ENCODE measurements around the gene DCTN5. TPM values are rescaled to one million over a fixed set of nuclear protein-coding genes. Genes with fewer than 3 reads are reported as not detected.

The DCTN5 gene
- polyA plus RNA-seq, 1 of the 3 experiments (the other 2 are of a cell fraction): 45.6 TPM

GRCh38 chr16:23651943-23652468 is 10.7 kb downstream of the DCTN5 start:
- POLR2A ChIA-PET: no interaction called here

GRCh38 chr16:23663918-23664317 is 22.7 kb downstream of the DCTN5 start:
- Histone ChIP-seq H2AFZ (ENCODE audit: low read depth) (no peak overlapping the region), H3K4me3 (ENCODE audit: low read depth in 2 of 2, low read length in 1 of 2) (no peak overlapping the region), H3K9ac (no peak overlapping the region), H3K79me2 (ENCODE audit: insufficient read depth) (peaks cover 8% of the 10 kb centered on the region; the same call in 1 of the 2 replicates), H3K4me2 (no peak overlapping the region), H3K4me1 (ENCODE audit: control insufficient read depth in 1 of 2, insufficient read depth in 2 of 2, low read depth in 1 of 2, low read length in 1 of 2) (no peaks in the 10 kb centered on the region), H3K36me3 (replicated peaks in 1 of 2; ENCODE audit: control insufficient read depth in 1 of 2, insufficient read depth in 2 of 2, low read length in 1 of 2) (peaks cover 88 to 95% of the 10 kb centered on the region in 2 experiments), H3K9me3 (no peaks in the 10 kb centered on the region), H3K9me2 (no peaks in the 10 kb centered on the region), H3K27ac (ENCODE audit: low read depth in 2 of 2, low read length in 1 of 2) (no peak overlapping the region), H4K20me1 (ENCODE audit: insufficient read depth) (0 out of 2 replicates have a peak, but pooled peaks cover 5% of the 10 kb centered on the region), H3F3A (replicated peaks; ENCODE audit: insufficient read depth) (peaks cover 4% of the 10 kb centered on the region), H3K27me3 (ENCODE audit: insufficient read depth) (no peaks in the 10 kb centered on the region)
- ChIA-PET CTCF (no interaction called here), POLR2A (no interaction called here)
- TF ChIP-seq FOXJ3 (CRISPR knock-in tag; IDR thresholded peaks at IDR 0.05) (no peak), SMC3 (IDR thresholded peaks at IDR 0.05; ENCODE audit: low read depth, low read length) (no peak), GABPA (IDR thresholded peaks at IDR 0.05; ENCODE audit: low read depth) (no peak), ZBTB33 (IDR thresholded peaks at IDR 0.05; ENCODE audit: borderline replicate concordance, low read depth) (no peak), IRF3 (IDR thresholded peaks at IDR 0.05; ENCODE audit: low read depth, low read length) (no peak), RFX5 (IDR thresholded peaks at IDR 0.05; ENCODE audit: low read length) (no peak), USF1 (IDR thresholded peaks at IDR 0.05; ENCODE audit: borderline replicate concordance, low read depth) (no peak), GATA2 (CRISPR knock-in tag; IDR thresholded peaks at IDR 0.05) (no peak), EZH2phosphoT487 (IDR thresholded peaks at IDR 0.05; ENCODE audit: borderline replicate concordance, low read depth) (no peak), MXI1 (IDR thresholded peaks at IDR 0.05; ENCODE audit: low read depth, low read length) (no peak), RCOR1 (IDR thresholded peaks at IDR 0.05; ENCODE audit: low read length) (no peak)
- DNase-seq: no peak
- WGBS (ENCODE audit: low lambda C conversion rate): 98% methylated on average over 2 of the region's 2 CpGs

More at GRCh38 chr16:23651943-23652468, 10.7 kb downstream of the DCTN5 start:
- CTCF ChIA-PET: interaction anchor here (1.6 kb wide), 1 partner anchor 22 kb away, joined by 3 read pairs; no protein-coding TSS in a partner anchor
- H3K36me3 ChIP-seq (replicated peaks in 1 of 2; ENCODE audit: control insufficient read depth in 1 of 2, insufficient read depth in 2 of 2, low read length in 1 of 2): peaks cover 8 to 61% of the 10 kb centered on the region in 2 experiments
- no peaks in the 10 kb centered on the region for H3K9me2 ChIP-seq
- no peaks in the 10 kb centered on the region for H3K27me3 ChIP-seq (ENCODE audit: insufficient read depth)
- no peak overlapping the region for H3K4me3 ChIP-seq (ENCODE audit: low read depth in 2 of 2, low read length in 1 of 2)
- no peaks in the 10 kb centered on the region for H3K4me1 ChIP-seq (ENCODE audit: control insufficient read depth in 1 of 2, insufficient read depth in 2 of 2, low read depth in 1 of 2, low read length in 1 of 2)
- 96% methylated on average over 4 of the region's 4 CpGs for WGBS (ENCODE audit: low lambda C conversion rate)
- DNase-seq: no peak
- H3K9ac ChIP-seq: no peak overlapping the region
- TF ChIP-seq RFX5 (IDR thresholded peaks at IDR 0.05; ENCODE audit: low read length) (no peak), SIN3A (IDR thresholded peaks at IDR 0.05; ENCODE audit: borderline replicate concordance, low read depth, low read length) (no peak), GATA2 (CRISPR knock-in tag; IDR thresholded peaks at IDR 0.05) (no peak)
- H3K79me2 ChIP-seq (ENCODE audit: insufficient read depth): peaks cover 99% of the 10 kb centered on the region
- no peak overlapping the region for H3K27ac ChIP-seq (ENCODE audit: low read depth in 2 of 2, low read length in 1 of 2)
- peaks cover 40% of the 10 kb centered on the region for H4K20me1 ChIP-seq (ENCODE audit: insufficient read depth)
- H2AFZ ChIP-seq (ENCODE audit: low read depth): no peak overlapping the region
- no peaks in the 10 kb centered on the region for H3F3A ChIP-seq (replicated peaks; ENCODE audit: insufficient read depth)
- H3K9me3 ChIP-seq: no peaks in the 10 kb centered on the region
- no peak overlapping the region for H3K4me2 ChIP-seq

Measured in SK-N-SH (cell line).